GM12872 (cell line): ENCODE data around the gene LSM11.

Experiments
- TF ChIP-seq, protein P1 (sequence below): IDR thresholded peaks from 3 replicates; pipeline ENCODE4 v1.5.1; 2011; ENCODE audit warnings: low read depth, mild to moderate bottlenecking, low read length, moderate library complexity; ENCODE audit not compliant: insufficient read depth

Gene LSM11

GRCh38 chr5:157770665-157771064 lies 27.2 kb downstream of the LSM11 start:
- TF ChIP-seq, protein P1, sequence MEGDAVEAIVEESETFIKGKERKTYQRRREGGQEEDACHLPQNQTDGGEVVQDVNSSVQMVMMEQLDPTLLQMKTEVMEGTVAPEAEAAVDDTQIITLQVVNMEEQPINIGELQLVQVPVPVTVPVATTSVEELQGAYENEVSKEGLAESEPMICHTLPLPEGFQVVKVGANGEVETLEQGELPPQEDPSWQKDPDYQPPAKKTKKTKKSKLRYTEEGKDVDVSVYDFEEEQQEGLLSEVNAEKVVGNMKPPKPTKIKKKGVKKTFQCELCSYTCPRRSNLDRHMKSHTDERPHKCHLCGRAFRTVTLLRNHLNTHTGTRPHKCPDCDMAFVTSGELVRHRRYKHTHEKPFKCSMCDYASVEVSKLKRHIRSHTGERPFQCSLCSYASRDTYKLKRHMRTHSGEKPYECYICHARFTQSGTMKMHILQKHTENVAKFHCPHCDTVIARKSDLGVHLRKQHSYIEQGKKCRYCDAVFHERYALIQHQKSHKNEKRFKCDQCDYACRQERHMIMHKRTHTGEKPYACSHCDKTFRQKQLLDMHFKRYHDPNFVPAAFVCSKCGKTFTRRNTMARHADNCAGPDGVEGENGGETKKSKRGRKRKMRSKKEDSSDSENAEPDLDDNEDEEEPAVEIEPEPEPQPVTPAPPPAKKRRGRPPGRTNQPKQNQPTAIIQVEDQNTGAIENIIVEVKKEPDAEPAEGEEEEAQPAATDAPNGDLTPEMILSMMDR, result no peak

DNA sequence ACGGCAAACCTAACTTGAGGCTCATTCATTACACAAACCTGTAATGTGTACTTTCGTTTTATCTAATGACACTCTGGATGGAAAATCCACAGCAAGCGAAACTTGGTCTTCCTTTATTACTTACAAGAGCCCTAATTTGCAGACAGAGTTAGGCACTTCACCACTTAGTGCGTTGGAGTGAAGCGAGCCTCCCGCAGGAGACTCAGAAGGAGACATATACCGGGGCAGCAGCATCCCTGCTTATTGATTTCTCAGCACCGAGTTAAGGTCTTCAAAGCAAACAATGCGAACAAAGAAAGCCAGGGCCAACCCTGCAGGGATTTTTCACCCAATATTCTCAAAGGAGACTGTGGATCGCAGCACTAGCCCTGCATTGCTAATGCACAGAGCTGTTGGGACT lies 28.6 kb downstream of the LSM11 start:
- TF ChIP-seq, protein P1, result no peak

DNA sequence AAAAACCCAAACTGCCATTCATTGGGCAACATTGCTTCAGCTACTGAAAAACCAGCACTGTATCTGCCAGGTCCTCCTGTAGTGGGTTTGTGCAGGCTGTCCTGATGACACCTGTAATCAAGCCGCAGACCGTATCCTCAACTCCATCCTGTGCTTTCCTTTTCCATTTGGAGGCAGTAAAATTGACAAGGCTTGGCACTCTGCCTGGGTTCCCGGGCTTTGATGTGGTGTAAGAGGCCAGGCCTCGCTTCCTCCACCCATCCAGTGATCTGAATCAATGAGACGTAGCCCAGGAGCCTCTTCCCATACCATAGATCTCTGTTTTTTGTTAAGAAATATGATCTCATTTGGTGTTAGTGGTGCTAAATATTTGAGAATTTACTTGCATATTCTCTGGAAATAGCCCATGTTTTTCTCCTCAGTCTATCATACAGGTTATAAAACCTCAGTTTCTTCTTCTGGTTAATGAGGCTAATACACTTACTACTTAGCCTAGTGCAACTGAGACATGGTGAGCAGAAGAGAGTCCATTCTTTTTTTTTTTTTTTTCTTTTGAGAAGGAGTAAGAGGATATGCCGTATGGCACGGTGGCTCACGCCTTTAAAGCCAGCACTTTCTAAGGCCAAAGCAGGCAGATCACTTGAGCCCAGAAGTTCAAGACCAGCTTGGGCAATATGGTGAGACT lies 34.8 kb downstream of the LSM11 start:
- TF ChIP-seq, protein P1, result no peak

GRCh38 chr5:157779221-157779620 lies 35.7 kb downstream of the LSM11 start:
- TF ChIP-seq, protein P1, result no peak

DNA sequence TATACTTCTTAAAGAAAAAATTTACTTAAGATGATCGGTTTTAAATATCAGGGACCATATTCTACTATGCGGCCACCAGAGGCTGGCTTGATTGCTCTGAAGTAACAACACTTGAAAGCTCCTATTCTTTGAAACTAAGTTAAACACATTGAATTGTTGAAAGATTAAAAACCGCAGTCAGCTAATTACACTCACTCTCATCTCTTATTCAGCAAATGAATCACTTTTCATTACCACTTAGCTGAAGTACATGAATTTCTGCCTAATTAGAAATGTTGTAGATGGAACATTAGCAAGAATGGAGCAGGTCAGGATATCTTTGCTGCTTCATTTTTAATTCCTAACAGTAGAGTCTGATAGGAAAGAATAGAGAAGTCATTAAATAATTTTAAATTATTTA lies 42.3 kb downstream of the LSM11 start:
- TF ChIP-seq, protein P1, result no peak

- TF ChIP-seq, protein P1, result no peak
Measured at GRCh38 chr5:157793301-157793700, 49.8 kb downstream of the LSM11 start.

DNA sequence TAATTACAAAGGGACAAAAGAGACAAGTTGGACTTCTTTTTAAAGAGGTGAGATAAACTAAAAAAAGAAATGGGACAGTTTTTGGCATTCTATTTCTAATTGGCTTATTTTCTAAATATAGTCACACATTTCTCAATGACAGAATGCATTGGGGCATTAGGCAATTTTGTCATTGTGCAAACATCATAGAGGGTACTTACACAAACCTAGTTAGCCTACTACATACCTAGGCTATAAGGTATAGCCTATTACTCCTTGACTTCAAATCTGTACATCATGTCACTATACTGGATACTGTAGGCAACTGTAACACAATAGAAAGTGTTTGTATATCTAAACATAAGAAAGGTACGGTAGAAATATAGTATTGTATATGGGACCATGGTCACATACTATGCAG lies 56.1 kb downstream of the LSM11 start:
- TF ChIP-seq, protein P1, result no peak

- TF ChIP-seq, protein P1, result no peak
Measured at GRCh38 chr5:157800137-157800536, 56.6 kb downstream of the LSM11 start.
